ENCODE measurements around the gene PARP16. TPM values are rescaled to one million over a fixed set of nuclear protein-coding genes. Genes with fewer than 3 reads are reported as not detected.

PARP16 gene
- total and polyA plus RNA-seq, 9 of the 15 experiments (the other 6 are each of a cell fraction or from before 2014, with no cell fraction given) = 3.0 to 9.9 (median 5.8) TPM

DNA sequence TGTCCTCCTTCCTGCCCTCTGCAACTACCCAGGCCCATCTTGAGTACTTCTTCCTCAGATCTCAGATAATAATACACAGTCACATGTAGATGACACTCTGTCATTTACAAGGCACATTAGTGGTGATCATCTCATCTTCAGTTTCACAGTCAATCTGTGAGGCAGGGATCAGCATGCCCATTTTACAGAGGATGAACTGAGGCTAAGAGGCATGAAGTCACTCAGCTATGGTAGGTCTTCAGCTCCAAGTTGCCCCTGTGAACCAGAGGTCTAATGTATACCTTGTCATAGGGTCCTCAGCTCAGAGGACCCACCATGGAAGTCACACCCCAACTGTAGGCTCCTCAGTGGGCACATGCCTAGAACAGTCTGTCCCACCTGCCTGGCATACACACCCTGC is 71.2 kb downstream of the PARP16 start:
- in situ Hi-C loops (cut with MboI) (no loop called here), intact Hi-C loops (cut with micrococcal nuclease) (no loop called here)
- H3K27ac ChIP-seq (ENCODE audit: extremely low read depth, low read depth, low read length) = no peak overlapping the region
- 0 out of 2 replicates have a peak, but pooled peaks cover 3% of the 10 kb centered on the region for H4K20me1 ChIP-seq (replicated peaks; ENCODE audit: control insufficient read depth, insufficient read depth, low read length)
- ATAC-seq = no peak
- H3K36me3 ChIP-seq (ENCODE audit: control insufficient read depth, insufficient read depth, low read length) = no peaks in the 10 kb centered on the region
- no peaks in the 10 kb centered on the region for H3K9me1 ChIP-seq (ENCODE audit: control insufficient read depth, insufficient read depth, low read length)
- H3K9ac ChIP-seq (ENCODE audit: insufficient read depth in 1 of 2, low read depth in 2 of 2, low read length in 2 of 2) = no peak overlapping the region
- no peak overlapping the region for H2AFZ ChIP-seq (ENCODE audit: low read depth, low read length)
- no peaks in the 10 kb centered on the region for H3K79me2 ChIP-seq (ENCODE audit: control insufficient read depth, insufficient read depth, low read length)
- no peak for DNase-seq (ENCODE audit: extremely low read depth in 1 of 4, low spot score in 3 of 4)
- CTCF ChIA-PET (ENCODE audit: low intra/inter-chr PET ratio) = no interaction called here
- H3K4me3 ChIP-seq = no peak overlapping the region
- H3K9me3 ChIP-seq (replicated peaks; ENCODE audit: control insufficient read depth, insufficient read depth, low read depth, low read length) = no peaks in the 10 kb centered on the region
- H3K4me1 ChIP-seq (replicated peaks in 1 of 2; ENCODE audit: control insufficient read depth in 2 of 2, insufficient read depth in 2 of 2, low read length in 2 of 2) = peaks cover 24 to 37% of the 10 kb centered on the region in 2 experiments; a peak in 3 of 5 replicates
- no TSS peak for BruUV-seq (replicated peaks)
- POLR2A ChIA-PET = interaction anchor here (0.9 to 1.2 kb wide), 2 partner anchors 8 to 19 kb away, joined by 4 read pairs; no protein-coding TSS in a partner anchor
- H3K4me2 ChIP-seq (ENCODE audit: insufficient read depth, low read length) = no peak overlapping the region
- no peaks in the 10 kb centered on the region for H3K27me3 ChIP-seq (ENCODE audit: control insufficient read depth in 2 of 2, insufficient read depth in 2 of 2, low read length in 2 of 2)
- no peak for FAIRE-seq
- TF ChIP-seq RBM25 (IDR thresholded peaks at IDR 0.05; ENCODE audit: low read depth, low read length, severe bottlenecking) (peak; percentile 44), KDM1A (IDR thresholded peaks at IDR 0.05) (0 out of 4 replicates have a peak, but pooled peaks of 1 of the 2 experiments have one; percentile 20), ZNF133 (CRISPR knock-in tag; IDR thresholded peaks at IDR 0.05) (no peak), TAF15 (IDR thresholded peaks at IDR 0.05; ENCODE audit: low read depth, low read length) (no peak), NFYB (IDR thresholded peaks at IDR 0.05; ENCODE audit: extremely low read depth, insufficient read length) (no peak), PHB (CRISPR knock-in tag; IDR thresholded peaks at IDR 0.05) (no peak), HNRNPLL (IDR thresholded peaks at IDR 0.05; ENCODE audit: low read depth, low read length, poor library complexity, severe bottlenecking) (no peak), ZC3H8 (IDR thresholded peaks at IDR 0.05) (no peak), CBFB (CRISPR knock-in tag; IDR thresholded peaks at IDR 0.05) (no peak), ZNF134 (CRISPR knock-in tag; conservative IDR thresholded peaks at IDR 0.05) (no peak)
- TF ChIP-seq, protein P1, sequence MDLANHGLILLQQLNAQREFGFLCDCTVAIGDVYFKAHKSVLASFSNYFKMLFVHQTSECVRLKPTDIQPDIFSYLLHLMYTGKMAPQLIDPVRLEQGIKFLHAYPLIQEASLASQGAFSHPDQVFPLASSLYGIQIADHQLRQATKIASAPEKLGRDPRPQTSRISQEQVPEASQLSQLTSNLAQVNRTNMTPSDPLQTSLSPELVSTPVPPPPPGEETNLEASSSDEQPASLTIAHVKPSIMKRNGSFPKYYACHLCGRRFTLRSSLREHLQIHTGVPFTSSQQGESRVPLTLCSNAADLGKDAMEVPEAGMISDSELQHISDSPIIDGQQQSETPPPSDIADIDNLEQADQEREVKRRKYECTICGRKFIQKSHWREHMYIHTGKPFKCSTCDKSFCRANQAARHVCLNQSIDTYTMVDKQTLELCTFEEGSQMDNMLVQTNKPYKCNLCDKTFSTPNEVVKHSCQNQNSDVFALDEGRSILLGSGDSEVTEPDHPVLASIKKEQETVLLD (IDR thresholded peaks at IDR 0.05) = no peak
- TF ChIP-seq, protein P2, sequence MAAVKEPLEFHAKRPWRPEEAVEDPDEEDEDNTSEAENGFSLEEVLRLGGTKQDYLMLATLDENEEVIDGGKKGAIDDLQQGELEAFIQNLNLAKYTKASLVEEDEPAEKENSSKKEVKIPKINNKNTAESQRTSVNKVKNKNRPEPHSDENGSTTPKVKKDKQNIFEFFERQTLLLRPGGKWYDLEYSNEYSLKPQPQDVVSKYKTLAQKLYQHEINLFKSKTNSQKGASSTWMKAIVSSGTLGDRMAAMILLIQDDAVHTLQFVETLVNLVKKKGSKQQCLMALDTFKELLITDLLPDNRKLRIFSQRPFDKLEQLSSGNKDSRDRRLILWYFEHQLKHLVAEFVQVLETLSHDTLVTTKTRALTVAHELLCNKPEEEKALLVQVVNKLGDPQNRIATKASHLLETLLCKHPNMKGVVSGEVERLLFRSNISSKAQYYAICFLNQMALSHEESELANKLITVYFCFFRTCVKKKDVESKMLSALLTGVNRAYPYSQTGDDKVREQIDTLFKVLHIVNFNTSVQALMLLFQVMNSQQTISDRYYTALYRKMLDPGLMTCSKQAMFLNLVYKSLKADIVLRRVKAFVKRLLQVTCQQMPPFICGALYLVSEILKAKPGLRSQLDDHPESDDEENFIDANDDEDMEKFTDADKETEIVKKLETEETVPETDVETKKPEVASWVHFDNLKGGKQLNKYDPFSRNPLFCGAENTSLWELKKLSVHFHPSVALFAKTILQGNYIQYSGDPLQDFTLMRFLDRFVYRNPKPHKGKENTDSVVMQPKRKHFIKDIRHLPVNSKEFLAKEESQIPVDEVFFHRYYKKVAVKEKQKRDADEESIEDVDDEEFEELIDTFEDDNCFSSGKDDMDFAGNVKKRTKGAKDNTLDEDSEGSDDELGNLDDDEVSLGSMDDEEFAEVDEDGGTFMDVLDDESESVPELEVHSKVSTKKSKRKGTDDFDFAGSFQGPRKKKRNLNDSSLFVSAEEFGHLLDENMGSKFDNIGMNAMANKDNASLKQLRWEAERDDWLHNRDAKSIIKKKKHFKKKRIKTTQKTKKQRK (IDR thresholded peaks at IDR 0.05; ENCODE audit: borderline replicate concordance, low read depth, low read length) = no peak
- TF ChIP-seq, protein P3, sequence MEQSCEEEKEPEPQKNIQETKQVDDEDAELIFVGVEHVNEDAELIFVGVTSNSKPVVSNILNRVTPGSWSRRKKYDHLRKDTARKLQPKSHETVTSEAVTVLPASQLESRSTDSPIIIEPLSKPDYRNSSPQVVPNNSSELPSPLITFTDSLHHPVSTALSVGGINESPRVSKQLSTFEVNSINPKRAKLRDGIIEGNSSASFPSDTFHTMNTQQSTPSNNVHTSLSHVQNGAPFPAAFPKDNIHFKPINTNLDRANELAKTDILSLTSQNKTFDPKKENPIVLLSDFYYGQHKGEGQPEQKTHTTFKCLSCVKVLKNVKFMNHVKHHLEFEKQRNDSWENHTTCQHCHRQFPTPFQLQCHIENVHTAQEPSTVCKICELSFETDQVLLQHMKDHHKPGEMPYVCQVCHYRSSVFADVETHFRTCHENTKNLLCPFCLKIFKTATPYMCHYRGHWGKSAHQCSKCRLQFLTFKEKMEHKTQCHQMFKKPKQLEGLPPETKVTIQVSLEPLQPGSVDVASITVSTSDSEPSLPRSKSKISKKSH (CRISPR knock-in tag; IDR thresholded peaks at IDR 0.05) = no peak
- TF ChIP-seq, protein P4, sequence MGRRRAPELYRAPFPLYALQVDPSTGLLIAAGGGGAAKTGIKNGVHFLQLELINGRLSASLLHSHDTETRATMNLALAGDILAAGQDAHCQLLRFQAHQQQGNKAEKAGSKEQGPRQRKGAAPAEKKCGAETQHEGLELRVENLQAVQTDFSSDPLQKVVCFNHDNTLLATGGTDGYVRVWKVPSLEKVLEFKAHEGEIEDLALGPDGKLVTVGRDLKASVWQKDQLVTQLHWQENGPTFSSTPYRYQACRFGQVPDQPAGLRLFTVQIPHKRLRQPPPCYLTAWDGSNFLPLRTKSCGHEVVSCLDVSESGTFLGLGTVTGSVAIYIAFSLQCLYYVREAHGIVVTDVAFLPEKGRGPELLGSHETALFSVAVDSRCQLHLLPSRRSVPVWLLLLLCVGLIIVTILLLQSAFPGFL (CRISPR knock-in tag; IDR thresholded peaks at IDR 0.05) = no peak
- TF ChIP-seq, protein P5, sequence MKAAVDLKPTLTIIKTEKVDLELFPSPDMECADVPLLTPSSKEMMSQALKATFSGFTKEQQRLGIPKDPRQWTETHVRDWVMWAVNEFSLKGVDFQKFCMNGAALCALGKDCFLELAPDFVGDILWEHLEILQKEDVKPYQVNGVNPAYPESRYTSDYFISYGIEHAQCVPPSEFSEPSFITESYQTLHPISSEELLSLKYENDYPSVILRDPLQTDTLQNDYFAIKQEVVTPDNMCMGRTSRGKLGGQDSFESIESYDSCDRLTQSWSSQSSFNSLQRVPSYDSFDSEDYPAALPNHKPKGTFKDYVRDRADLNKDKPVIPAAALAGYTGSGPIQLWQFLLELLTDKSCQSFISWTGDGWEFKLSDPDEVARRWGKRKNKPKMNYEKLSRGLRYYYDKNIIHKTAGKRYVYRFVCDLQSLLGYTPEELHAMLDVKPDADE (conservative IDR thresholded peaks at IDR 0.05; ENCODE audit: control insufficient read depth, low read depth, low read length) = no peak

Data from K562 (cell line).